IPS DF 19.7 (cell line): ENCODE results near the gene KLF7.

Experiments
- DNase-seq: peaks from one replicate; pipeline ENCODE4 v3.0.0-alpha.2; 2013; ENCODE audit warnings: low read depth, low spot score

The KLF7 gene

DNA sequence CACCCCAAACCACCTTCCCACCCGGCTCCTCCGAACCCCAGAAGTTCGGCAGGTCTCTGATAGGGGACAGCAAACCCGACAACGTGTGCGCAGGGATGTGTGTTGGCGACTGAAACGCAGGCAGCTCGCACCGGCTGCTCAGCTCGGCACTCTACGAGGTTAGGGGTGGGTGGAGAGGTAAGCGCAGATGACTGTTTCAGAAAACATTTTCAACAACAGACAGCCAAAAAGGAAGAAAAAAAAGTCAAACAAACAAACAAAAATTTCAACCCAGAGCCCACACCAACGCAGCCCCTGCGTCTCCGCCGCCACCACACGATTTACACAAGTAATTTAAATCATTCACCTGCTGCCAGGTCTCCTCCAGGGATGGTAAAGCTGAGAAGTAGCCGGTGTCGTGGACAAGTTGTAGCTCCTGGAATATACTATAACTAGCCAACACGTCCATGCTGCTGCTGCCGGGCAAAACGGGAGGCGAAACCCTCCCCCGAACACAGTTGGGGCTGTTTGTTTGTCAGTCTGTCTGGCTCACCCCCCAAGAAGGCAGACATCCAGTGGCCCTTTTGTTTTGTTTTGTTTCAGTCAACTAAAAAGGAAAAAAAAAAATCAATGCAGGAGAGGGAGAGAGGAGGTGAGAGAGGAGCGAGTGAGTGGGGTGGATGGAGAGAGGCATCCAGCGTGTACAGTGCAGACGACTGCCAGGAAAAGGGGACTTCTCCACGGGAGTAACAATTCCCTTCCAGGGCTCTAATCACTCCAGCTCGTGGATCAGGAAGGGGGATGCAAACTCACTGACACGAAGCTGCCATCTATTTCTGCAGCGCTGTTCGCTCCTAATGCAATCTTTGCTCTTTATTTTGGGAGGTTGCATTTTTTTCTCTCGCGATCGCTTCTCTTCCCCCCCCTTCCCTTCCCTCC, at the start of gene KLF7:
Gene KLF7 (minus strand): TSS at position 828 of the 918 bp plus-strand sequence. CDS start 380 bp downstream, at position 448.
- DNase-seq, result no peak

DNA sequence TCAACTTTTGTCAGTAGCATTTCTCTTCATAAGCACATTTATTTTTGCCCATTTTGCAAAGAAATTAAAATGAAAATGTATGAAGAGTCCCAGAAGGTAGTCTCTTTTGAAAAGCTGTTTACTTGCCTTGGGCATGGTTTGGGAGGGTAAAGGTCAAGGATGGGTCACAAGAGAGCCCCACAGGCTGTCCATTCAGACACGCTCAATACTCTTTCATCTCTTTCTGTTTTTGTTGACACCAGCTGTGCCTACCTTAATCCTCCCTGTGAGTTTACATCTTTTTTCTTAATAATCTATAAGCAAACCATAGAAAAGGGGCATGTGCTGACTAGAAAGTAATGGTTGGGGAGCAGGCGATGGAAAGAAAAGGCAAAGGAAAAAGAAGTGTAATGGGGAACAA, 49.6 kb upstream of the KLF7 start:
- DNase-seq, result no peak

DNA sequence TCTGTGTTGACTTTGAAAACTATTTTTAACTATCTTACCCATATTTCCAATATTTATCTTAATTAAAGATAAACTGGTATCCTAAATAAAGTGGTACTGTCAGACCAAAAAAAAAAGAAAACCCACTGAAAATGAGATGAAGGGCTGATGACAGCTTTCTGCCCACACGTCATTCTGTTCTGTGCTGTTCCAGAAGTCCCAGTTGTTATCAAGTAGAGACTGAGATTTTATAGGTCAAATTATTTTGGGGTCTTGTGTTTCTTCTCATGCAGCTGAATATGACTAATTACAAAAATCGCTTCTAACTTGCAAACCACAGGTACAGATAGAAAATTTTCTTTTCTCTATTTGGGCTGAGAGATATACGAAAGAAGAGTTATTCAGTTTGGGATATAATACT, 48.7 kb upstream of the KLF7 start:
- no peak for DNase-seq

DNA sequence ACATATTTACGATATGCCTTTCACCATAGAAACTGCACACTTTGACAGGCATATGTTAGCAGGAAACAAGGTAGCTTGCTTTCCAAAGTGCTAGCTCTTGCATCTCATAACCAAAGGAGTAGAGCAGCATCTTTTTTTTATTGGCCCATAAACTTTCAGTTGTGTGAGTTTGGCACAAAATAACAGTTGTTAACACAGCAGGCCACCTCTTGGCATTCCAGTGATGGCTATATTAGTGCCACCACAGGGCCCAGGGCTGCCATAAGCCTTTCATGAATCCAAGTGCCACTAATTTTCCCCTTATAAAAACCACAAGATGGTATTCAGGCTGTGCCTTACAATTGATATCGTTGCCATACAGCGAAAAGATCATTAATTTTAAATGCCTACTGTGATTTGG, 40.3 kb upstream of the KLF7 start:
- no peak for DNase-seq

DNA sequence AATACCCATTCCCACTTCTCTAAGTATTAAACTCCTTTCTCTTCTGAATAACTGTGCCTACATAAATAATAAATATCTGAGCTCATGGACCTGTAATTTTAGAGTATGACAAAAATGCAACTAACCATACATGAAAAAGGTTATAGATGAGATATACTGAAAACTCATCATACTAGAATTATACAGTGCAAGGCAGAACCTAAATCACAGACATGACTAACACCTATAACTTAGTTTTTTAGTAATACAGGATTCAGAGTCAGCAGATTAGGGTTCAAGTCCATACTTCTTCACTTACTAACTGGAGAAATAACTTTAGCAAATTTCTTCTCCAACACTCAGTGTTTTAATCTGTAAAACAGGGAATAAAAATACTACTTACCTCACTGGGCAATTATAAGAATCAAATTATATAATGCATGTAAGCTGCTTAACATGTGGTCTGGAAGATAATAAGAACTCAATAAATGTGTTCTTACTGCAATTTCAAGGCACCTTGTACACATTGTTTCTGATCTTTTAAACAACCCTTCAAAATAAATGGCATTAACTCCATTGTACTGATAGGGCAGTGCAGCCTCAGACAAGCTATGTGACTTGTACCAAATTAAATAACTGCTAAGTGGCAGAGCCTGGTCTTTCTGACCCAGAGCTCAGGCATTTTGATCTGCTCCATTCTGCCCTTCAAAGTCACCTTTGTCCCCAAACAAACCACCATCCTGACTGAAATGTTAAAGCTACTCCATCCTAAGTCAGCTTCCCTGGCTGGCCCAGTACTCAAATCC, 39.6 kb upstream of the KLF7 start:
- DNase-seq, result no peak

DNA sequence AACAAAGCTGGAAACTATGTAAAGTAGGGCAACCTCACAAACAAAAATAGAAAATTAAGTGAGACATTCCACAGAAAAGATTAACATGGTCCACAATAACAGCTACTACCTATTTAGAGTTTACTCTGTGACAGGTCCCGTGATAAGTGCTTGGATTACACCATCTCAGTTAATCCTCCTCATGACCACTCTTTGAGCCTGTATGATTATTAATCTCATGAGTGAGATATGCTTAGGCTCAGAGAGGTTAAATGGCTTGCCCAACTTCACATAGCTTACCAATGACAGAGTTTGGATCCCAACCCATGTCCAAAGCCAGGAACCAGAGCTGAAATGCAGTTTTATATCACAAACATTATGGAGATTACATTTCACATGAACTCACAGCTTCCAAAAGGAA, 37.3 kb upstream of the KLF7 start:
- DNase-seq, result no peak

DNA sequence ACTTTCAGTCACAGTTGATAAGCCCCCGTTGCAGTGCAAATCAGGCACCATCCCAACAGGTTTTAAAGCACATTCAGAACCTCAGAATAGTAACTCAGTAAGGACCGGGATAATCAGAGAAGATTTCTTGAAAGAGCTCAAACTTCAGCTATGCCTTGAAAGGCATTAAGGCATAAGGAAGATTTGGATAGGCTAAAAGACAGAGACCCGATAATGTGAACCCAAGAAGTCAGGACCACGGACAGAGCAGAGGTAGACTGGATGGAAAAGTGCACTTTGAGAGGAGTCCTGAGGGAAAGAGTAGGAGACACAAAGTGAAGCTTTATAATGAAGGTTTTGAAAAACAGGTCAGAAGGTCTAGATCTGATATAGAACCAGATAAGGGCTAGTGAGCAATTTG, 36.9 kb upstream of the KLF7 start:
- peak; percentile 30 for DNase-seq

DNA sequence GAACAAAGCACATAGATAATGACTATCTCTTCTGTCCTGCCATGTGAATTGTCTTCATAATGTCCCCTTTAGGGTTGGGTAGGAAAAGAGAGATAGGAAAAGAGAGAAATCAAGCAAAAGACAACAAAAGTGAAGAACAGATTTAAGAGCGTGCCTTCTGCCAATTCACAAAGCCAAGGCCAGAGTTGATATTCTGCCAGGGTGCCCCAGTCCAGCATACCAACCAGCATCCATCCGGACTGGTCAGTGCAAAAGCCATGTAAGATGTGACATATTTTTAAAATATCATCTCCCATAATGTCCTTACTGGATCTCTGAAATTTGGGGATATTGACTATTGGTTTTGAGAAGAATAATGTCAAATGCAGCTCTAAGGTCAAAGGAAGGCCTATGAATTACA, 35.7 kb upstream of the KLF7 start:
- DNase-seq, result no peak

DNA sequence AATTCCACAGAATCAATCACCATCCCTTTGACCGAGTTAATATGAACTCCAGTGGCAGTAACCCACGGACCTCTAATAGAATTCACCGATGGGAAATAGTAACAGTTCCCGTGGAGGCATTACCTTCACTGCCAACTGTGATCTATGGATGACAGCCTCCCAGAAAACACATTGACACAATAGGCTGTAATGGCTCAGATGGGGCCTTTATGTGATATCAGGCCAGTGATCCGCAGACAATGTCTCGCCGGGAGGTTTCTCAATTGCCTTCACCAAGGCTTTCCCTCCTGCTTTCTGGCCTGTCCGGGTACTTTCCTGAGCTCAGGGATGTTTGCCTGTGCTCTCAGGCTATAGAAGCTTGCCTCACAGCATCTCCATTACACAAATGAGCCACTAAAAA, 34.4 kb upstream of the KLF7 start:
- DNase-seq, result no peak

DNA sequence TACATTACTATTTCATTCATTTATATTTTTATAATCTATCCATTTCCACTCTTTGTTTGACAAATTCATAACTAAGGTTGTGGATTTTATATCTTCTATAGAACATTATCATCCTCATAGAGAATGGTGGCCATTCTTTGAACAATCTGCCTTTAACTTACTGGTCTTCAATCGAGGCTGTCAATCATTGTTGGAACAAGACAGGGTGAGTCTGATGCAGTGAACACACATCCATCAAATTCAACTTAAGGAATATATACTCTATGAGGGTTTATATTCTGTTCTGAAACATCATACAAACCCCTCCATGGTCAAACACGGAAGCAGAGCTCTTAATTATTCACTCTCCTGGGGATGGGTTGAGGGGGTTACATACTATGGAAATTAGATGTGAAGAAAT, 28.3 kb upstream of the KLF7 start:
- no peak for DNase-seq

DNA sequence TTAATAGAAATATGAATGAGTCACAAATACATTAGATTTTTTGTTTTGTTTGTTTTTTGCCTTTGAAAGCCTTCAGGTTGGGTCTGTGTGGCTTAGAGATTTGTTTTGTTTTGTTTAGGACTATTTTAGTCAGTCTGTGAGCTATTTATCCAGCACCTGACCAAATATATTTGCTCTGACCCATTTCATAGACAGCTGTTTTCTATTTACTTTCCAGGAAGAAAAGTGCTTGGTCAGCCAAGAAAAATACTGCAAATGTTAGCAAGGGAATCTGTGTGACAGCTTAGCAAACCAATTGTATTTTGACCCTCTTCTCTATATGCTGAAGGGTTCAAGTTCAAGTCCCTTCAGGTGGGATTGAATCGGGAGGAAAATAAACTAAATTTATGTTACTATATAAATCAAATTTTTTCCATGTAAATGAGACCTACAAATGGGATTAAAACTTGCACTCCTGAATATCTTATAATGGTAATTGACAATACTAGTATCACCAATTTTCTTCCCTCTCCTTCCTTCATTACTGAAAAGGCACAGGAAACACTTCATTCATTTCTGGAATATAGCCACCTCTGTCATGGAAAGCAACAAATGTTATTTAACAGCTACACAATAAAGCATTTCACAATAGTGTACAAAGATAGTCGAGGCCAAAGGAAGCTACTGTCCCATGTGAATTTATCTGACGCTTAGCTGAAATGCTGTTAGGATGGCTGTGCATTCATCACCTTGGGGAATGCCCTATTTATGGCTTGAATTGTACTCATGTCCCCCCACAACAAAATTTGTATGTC, 23.1 kb upstream of the KLF7 start:
- no peak for DNase-seq

DNA sequence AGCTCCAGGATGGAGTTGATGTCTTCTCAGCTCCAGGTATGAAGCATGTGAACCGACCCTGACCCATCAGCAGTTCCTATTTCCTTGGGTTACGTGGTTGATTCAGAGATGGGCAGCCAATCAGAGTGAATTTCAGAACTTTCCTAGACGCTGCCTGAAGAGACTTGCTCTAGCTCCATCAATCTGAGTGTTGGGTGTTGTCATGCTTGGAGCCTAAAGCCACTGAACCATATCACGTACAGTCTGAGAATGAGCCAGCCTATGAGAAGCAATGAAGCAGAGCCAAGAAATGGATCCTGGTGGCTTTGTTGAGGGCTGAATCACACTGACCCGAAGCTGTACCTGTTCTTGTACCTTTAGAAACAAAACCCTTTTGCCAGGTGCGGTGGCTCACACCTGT, 19.6 kb upstream of the KLF7 start:
- DNase-seq, result no peak

DNA sequence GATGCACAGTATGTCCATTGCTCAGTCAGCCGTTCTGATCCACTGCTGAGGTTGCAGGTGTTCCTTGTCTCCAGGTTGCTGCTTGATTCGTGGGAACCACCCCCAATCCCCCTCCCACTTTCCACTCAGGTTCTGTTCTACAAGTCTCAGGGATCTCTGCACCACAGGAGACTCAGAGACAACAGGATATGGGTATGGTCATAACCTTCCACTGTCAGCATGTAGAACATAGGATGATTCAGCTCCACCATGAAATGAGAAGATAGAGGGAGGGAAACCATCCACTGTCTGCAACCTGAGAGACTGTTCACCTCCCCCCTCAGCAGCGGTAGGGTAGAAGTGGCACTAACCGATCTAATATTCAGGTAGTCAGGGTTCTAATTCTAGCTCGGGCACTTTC, 19.0 kb upstream of the KLF7 start:
- no peak for DNase-seq

DNA sequence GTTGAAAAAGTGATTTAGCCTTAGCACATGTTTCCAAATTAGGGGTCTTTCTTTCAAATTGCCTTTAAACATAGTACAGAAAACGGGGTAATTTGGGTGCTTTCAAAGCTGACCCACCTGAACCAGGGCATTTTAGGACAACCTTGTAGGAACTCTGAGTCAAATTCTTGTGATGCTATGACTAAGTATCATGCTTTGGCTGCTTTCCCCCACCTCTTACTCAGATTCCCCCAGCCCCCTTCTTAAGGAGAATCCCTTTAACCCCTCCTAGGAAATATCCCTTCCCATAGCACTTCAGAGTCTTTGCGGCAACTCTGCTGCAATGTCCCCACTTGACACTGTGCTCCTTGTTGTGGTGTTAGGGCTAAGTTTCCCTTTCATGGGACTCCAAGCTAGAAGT, 18.6 kb upstream of the KLF7 start:
- DNase-seq, result no peak

DNA sequence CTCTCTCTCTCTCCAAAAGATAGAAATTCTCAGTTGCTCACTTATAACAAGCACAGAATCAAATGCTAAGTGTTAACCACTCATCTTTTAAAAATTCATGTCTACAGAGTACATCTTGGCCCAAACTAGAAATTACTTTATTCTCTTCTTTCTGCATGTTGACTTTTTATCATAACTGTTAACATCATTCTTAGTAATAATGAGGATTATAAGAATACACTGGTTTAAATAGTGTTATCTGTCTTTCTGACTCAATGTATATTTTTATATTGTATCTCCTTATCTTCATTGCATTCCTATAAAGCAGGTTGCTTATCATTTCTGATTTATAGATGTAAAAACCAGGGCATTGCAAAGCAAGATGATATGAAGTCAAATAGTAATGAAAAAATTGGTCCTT, 17.8 kb upstream of the KLF7 start:
- no peak for DNase-seq

DNA sequence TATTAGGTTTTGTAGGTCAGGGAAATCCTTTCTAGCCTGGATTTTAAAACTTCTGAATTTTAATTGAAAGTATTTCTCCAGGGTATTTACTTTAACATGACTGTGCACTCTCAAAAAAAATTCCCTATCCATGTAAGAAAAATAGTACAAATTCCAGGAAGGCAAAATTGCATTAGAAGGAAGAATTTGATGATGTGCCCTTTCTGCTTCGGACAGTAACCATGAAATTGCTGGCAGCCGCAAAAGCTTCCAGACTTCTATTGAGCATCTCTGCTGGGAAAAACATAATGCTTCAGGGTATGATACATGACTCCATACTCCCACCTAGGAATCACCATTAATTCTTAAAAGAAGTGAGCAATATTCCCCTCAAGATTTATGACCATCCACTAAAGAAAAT, 17.2 kb upstream of the KLF7 start:
- no peak for DNase-seq

DNA sequence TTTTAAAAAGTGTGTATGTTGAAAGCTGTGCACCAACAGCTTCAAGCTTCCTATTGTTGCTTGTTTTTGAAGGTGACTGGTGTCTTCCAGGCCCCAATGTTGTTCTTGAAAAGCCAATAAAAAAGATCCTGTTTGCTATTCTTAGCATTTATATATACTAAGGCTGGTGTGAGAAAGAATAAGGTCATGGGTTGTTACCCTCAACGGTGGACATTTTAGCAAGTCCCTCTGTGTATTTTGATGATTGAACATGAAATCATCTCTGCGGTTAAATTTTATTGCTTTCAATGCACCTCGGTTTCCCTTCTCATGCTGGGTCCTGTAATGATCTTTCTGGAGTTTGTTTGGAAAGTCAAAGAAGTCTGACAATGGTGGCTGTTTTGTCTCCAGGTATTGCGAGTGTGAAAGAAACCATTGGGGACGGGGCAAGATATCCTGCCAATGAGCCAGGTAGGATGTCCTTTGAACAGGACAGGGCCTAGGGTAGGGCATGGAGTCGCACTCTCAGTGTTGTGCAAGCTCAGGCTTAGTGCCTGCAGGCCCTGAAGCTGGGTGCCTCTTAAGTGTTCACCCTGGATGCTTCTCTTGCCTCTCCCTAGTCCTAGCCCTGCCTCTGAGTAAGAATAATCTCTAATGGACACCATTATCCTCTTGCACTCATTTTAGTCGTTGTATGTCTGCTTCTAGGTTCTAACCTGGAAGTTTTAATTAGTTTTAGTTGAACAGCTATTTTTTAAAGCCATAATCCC, 16.0 kb upstream of the KLF7 start:
- no peak for DNase-seq

DNA sequence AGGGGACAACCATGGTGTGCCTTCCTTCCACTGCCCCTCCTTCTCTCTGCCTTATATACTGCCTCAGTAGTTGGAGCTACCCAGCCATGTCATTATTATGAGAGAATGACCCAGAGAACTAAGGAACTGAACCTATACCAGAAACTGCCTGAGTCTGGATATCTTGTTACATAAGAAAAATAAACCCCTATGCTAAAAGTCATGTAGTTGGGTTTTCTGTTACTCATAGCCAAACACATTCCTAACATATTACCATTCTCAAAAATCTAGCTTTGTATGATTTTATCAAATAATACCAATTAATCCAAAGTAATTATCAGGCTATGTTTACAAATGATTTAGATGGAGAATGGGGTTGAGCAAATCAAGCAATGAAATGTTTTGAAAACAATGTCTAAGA, 15.0 kb upstream of the KLF7 start:
- DNase-seq, result no peak

DNA sequence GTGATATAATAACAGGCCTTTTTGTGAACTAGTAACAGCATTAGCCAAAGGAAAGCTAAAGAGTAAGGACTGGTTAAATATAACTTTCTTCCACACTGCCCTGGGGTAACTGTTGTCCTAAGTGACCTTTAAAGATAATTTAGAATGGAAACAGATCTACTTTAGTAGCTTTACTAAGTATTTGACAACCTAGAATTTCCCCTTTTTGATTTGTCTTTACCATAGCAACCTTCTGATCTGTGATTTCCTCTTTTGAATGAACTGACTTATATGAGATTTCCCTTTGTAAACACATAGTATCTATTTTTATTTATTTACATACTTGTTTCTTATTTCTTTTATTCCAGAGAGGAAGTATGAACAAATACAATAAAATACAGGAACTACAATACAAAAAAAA, 10.5 kb upstream of the KLF7 start:
- DNase-seq, result no peak

DNA sequence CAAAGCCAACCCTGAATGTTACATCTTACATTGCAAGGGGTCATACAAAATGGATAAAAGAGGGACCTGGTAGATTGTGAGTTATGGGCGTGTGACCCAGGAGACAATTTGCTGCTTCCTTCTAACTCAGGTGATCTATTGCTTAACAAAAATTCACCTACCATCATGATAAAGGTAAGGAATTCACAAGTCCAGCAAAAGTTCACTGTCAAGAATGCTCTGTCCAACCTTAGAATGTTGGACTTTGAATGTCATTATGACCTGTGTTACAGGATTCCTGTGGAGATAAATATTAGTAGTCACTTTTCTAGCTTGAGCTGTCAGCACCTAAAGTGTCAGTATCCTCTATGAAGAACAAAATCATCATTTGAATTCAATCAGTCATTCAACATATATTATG, 7.9 kb upstream of the KLF7 start:
- no peak for DNase-seq

DNA sequence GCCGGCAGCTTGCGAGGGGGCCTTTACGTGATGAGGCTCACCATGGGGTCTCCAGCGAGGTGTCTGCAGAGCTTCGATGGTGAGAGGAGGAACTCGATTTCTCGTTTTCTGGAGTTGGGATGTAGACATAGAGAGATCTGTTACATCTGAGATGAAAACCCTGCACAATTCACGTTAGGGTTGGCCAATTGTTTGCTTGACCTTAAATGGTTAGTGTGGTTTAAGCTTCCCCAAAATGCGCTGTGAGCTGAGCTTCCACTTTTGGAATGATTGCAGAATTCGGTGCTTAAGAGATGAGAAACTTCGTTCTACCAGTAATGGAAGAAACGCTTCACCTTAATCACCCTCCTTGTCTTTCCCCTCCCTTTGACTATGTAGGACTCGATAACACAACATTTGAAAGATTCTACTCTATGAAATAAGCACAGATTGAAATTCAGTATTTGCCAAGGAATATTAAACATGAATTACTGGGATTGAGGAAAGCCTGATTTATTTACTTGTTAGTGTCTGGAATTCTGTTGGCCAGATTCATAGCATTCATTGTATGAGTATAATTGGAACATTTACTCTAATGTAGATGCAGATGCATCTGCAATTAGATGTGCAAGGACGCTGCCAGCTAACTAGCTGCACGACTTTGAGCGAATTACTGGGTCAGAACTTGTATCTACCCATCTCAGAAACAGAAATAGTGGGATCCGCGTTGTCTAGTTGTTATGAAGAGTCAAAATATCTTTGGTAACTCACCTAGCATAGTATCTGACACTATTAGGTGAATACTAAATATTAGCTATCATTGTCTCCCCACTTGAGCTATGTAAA, 1.6 kb upstream of the KLF7 start:
- no peak for DNase-seq
